Pancreas (tissue), 10 donors: Measurements from ENCODE around the gene ADAD2. TPM values are rescaled to one million over a fixed set of nuclear protein-coding genes. Genes with fewer than 3 reads are reported as not detected.
A peak's percentile ranks its signal among the peaks of the same experiment; 100 is the strongest.

Experiments used
- ATAC-seq, 4 donors: fragments of 200-7000 bp; cut with Tn5 transposase; one replicate each; pipeline versions ENCODE4 v1.8.0 to v1.9.1; 2020; ENCODE audit warnings: mild to moderate bottlenecking in 4 of 4, moderate library complexity in 4 of 4
- DNase-seq, 6 donors: peaks; one replicate each; pipeline ENCODE4 v3.0.0-alpha.2; 2020
- FAIRE-seq: peaks from 2 replicates; lab custom pipeline; 2012; peaks lifted over from hg19 to GRCh38; lab: Jason Lieb, UNC
- H3K27ac ChIP-seq, 4 donors: fragments of 200-600 bp; sonication (generic); 1 replicate in 3 of 4; 2 replicates in 1 of 4; pipeline versions ENCODE4 v1.5.0 to v1.8.0; 2020
- H3K27me3 ChIP-seq, 4 donors: fragments of 200-600 bp; one replicate each; pipeline ENCODE4 v1.8.0; 2021
- H3K36me3 ChIP-seq, 3 donors: fragments of 200-600 bp; sonication (generic) in 1 of 3; one replicate each; pipeline versions ENCODE4 v1.5.0 to v1.8.0; 2020 to 2021
- H3K4me1 ChIP-seq, 3 donors: fragments of 200-600 bp; one replicate each; pipeline ENCODE4 v1.8.0; 2021
- H3K4me3 ChIP-seq, 4 donors: fragments of 200-600 bp; sonication (generic) in 2 of 4; one replicate each; pipeline versions ENCODE4 v1.5.0 to v1.8.0; 2020 to 2021
- H3K9me3 ChIP-seq, 4 donors: fragments of 200-600 bp; one replicate each; pipeline ENCODE4 v1.8.0; 2021
- CTCF ChIP-seq, 4 donors: fragments of 200-600 bp; sonication (generic) in 3 of 4; IDR thresholded peaks; one replicate each; pipeline versions ENCODE4 v1.5.0 to v1.8.0; 2021; ENCODE audit warnings: antibody characterized with exemption in 4 of 4
- WGBS, 2 donors: extraction: QIAGEN DNeasy Blood & Tissue Kit; methylation state at CpG; one replicate each; pipeline ENCODE4 v1.1.7; 2013; 5-methylcytosine and 5-hydroxymethylcytosine counted together
- intact Hi-C, 3 donors: fragments of 100-400 bp; cut with DNase I; formaldehyde crosslinking; loops; one replicate each; pipeline versions ENCODE4 v1.11.1 to v1.14.2; 2022
- polyA plus RNA-seq, 2 donors: library from polyadenylated mRNA; stranded (reverse); fragments of 200-250 nt; gene quantifications; one replicate each; pipeline ENCODE4 v1.2.3, GENCODE V29; 2013
- total RNA-seq, 6 donors: library from RNA; stranded (reverse); fragmentation: NEBNext Ultra II Directional in 4 of 6; extraction: Animal tissue kit (Norgen Biotek cat#: 25700) in 4 of 6; gene quantifications; one replicate each; pipeline versions ENCODE4 v1.2.1 to v1.2.4, GENCODE V29; 2021 to 2023
- donor health status: healthy with polysubstance abuse.
- donor health status: DM: no; HTN: no; CAD: no; lungs with moderate emphysema.
- donor health status: DM: no; HTN: no; CAD: no.
- donor health status: control.
- donor health status: control.
- donor health status: Bipolar disorder and iron deficiency.
- donor health status: DM: yes; HTN: yes; CAD: no.
- donor health status: DM: no; HTN: no; CAD: no.
- donor health status: DM: no; HTN: no; CAD: no.
- donor health status: DM: yes; HTN: yes; CAD: no.

Gene ADAD2
- total and polyA plus RNA-seq, 8 donors = 0.19 to 3.8 (median 1.3) TPM; not detected in 4

- intact Hi-C loops = no loop called here
- Histone ChIP-seq H3K27ac (no peak overlapping the region), H3K36me3 (no peaks in the 10 kb centered on the region), H3K4me3 (no peak overlapping the region), H3K4me1 (no peaks in the 10 kb centered on the region), H3K9me3 (no peaks in the 10 kb centered on the region), H3K27me3 (no peaks in the 10 kb centered on the region)
- 78 to 91% methylated on average over 15 to 16 of the region's 16 CpGs for WGBS, 2 donors
- ATAC-seq (no peak), FAIRE-seq (no peak), DNase-seq (no peak)
- no peak for TF ChIP-seq CTCF (IDR thresholded peaks at IDR 0.05)
Measured at GRCh38 chr16:84196101-84196500, 5.1 kb downstream of the ADAD2 start.

DNA sequence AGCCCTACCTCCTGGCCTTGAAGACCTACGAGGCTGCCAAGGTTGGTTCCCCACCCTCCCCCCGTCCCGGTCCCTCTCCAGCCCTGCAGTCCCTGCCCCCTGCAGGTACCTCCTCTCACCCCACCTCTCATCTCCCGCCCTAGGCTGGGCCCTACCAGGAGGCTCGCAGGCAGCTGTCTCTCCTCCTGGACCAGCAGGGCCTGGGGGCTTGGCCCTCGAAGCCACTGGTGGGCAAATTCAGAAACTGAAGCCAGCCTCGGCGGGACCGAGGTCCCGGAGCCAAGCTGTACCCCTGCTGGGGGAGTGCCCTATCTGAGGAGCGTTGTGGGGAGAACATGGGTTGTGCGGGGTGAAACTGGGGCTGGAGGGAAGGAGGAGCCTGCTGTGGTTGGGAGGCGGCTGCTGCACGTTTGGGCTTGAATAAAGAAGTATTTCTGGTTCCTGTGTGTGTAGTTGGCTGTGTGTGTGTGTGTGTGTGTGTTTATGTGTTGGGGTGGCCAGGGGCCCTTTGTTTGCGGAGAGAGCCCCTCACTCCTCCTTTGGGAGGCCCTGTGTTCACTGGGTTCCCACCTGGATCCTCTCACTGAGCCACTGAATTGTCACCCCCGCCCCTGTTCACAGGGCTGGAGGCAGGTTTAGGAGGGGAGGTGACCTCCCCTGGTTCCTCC is 5.9 kb downstream of the ADAD2 start:
- Histone ChIP-seq H3K9me3 (no peaks in the 10 kb centered on the region), H3K36me3 (no peaks in the 10 kb centered on the region), H3K4me3 (no peak overlapping the region), H3K4me1 (no peaks in the 10 kb centered on the region), H3K27ac (no peak overlapping the region), H3K27me3 (no peaks in the 10 kb centered on the region)
- intact Hi-C loops = no loop called here
- ATAC-seq (no peak), FAIRE-seq (no peak), DNase-seq (no peak)
- TF ChIP-seq CTCF (IDR thresholded peaks at IDR 0.05) = no peak
- 43 to 63% methylated on average over 15 to 16 of the region's 16 CpGs for WGBS, 2 donors

DNA sequence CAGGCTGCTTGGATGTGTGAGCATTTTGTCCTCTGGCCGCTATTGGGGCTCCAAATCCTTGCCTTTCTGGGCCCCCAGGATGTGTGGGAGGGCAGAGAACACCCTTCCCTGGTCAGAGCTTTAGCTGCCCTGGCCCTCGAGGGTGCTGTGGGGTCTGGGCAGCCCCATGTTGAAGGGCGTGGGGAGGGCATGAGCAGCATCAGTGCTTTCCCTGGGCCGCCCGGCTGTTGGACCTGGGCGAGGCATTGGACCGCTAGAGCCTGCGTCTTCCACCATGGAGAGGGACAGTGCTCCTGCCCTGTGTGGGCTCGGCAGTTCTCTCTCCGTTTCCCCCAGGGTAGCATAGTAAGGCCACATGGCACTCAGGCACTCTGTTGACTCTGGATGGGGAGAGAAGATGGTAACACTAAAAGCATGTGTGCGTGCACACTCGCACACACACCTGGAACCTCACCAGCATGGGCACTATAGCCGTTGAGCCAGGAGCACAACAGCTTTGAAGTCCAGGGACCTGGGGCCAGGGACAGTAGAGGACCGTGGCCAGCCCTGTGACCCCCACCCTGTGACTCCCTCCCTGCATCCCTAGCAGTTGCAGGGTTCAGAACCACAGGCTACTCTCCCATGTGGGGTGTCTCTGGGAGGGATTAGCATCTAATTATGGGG is 6.6 kb downstream of the ADAD2 start:
- Histone ChIP-seq H3K4me3 (no peak overlapping the region), H3K36me3 (no peaks in the 10 kb centered on the region), H3K27me3 (no peaks in the 10 kb centered on the region), H3K4me1 (no peaks in the 10 kb centered on the region), H3K27ac (no peak overlapping the region), H3K9me3 (no peaks in the 10 kb centered on the region)
- DNase-seq = no peak
- WGBS, 2 donors = 89% methylated on average over 14 of the region's 14 CpGs
- TF ChIP-seq CTCF (IDR thresholded peaks at IDR 0.05) = no peak
- no peak for ATAC-seq
- intact Hi-C loops = no loop called here
- FAIRE-seq = no peak

- 70 to 85% methylated on average over 10 of the region's 10 CpGs for WGBS, 2 donors
- no peaks in the 10 kb centered on the region for H3K36me3 ChIP-seq
- DNase-seq (no peak), ATAC-seq (peak in 1 of 4 donors; percentile 20), FAIRE-seq (no peak)
- no peak overlapping the region for H3K4me3 ChIP-seq
- no peak overlapping the region for H3K27ac ChIP-seq
- intact Hi-C loops = no loop called here
- H3K9me3 ChIP-seq = no peaks in the 10 kb centered on the region
- H3K4me1 ChIP-seq = no peaks in the 10 kb centered on the region
- no peak for TF ChIP-seq CTCF (IDR thresholded peaks at IDR 0.05)
- H3K27me3 ChIP-seq = no peaks in the 10 kb centered on the region
Measured at GRCh38 chr16:84198401-84198800, 7.4 kb downstream of the ADAD2 start.

DNA sequence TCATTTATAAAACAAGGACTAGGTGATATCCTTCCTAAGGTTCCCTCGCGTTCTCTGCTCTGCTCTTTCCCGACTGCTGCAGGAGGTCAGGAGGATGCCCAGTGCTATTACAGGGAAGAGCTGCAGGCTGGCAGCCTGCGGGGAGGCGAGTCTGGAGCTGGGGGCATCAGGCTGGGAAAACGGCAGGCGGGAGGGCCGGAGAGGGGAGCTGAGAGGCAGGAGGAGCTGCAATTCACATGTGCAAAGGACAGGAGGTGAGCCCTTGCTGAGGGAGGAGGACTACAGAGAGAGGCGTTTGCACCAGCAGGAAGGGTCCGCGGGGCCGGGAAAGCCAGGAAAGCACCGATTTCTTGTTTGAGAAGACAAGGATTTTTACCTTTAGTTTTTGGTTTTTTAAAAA is 8.1 kb downstream of the ADAD2 start:
- DNase-seq = no peak
- Histone ChIP-seq H3K27ac (no peak overlapping the region), H3K4me3 (no peak overlapping the region), H3K9me3 (no peaks in the 10 kb centered on the region), H3K27me3 (no peaks in the 10 kb centered on the region), H3K4me1 (no peaks in the 10 kb centered on the region), H3K36me3 (no peaks in the 10 kb centered on the region)
- no peak for TF ChIP-seq CTCF (IDR thresholded peaks at IDR 0.05)
- ATAC-seq = no peak
- intact Hi-C loops = no loop called here
- FAIRE-seq = no peak
- WGBS, 2 donors = 44 to 45% methylated on average over 13 of the region's 13 CpGs
